ENCODE data around the gene VCAN.

- no peak for TF ChIP-seq SUZ12 (IDR thresholded peaks at IDR 0.05)
- TF ChIP-seq ARNT (IDR thresholded peaks at IDR 0.05) = no peak
- no peak for TF ChIP-seq FOXM1 (IDR thresholded peaks at IDR 0.05; ENCODE audit: borderline replicate concordance)
- no peak for TF ChIP-seq BHLHE40 (IDR thresholded peaks at IDR 0.05; ENCODE audit: borderline replicate concordance)
- TF ChIP-seq ZNF384 (IDR thresholded peaks at IDR 0.05) = no peak
- no peak for TF ChIP-seq SP1 (IDR thresholded peaks at IDR 0.05)
- TF ChIP-seq FOXK2 (IDR thresholded peaks at IDR 0.05) = no peak
- TF ChIP-seq FOXA1 (IDR thresholded peaks at IDR 0.05) = no peak
- no peak for TF ChIP-seq NFRKB (IDR thresholded peaks at IDR 0.05)
- no peak for TF ChIP-seq TARDBP (IDR thresholded peaks at IDR 0.05)
- TF ChIP-seq HDGF (IDR thresholded peaks at IDR 0.05; ENCODE audit: borderline replicate concordance) = no peak
- TF ChIP-seq LEF1 (IDR thresholded peaks at IDR 0.05; ENCODE audit: borderline replicate concordance) = no peak
Observed at GRCh38 chr5:83586874-83587776, 115.6 kb downstream of the VCAN start.
